ENCODE results near the gene TMEM243. TPM values are rescaled to one million over a fixed set of nuclear protein-coding genes. Genes with fewer than 3 reads are reported as not detected.
A peak's percentile ranks its signal among the peaks of the same experiment; 100 is the strongest.

The TMEM243 gene
- total and polyA plus RNA-seq, 2 donors from 2014 or later: 37.7 to 50.3 TPM

- Histone ChIP-seq H3K27ac (ENCODE audit: low read depth in 2 of 2, low read length in 2 of 2) (no peak overlapping the region), H3K4me1 (ENCODE audit: control insufficient read depth in 2 of 3, insufficient read depth in 2 of 3, low read depth in 1 of 3, low read length in 3 of 3) (peaks cover 0 to 2% (median 0%) of the 10 kb centered on the region in 3 donors), H3K4me3 (ENCODE audit: low read length in 3 of 3) (no peak overlapping the region), H3K36me3 (ENCODE audit: control insufficient read depth in 2 of 3, insufficient read depth in 3 of 3, low read length in 3 of 3) (no peaks in the 10 kb centered on the region), H3K9me3 (ENCODE audit: control insufficient read depth in 2 of 3, insufficient read depth in 1 of 3, low read length in 3 of 3) (no peaks in the 10 kb centered on the region), H3K9ac (ENCODE audit: low read length in 3 of 3) (no peak overlapping the region), H3K27me3 (ENCODE audit: control insufficient read depth, insufficient read depth, low read length) (no peaks in the 10 kb centered on the region)
- no peak for TF ChIP-seq CTCF (IDR thresholded peaks at IDR 0.05; ENCODE audit: borderline replicate concordance, extremely low read depth, insufficient read depth)
- no peak for DNase-seq
- FAIRE-seq: no peak
- intact Hi-C loops (cut with DNase I): loop anchor here (10.0 kb wide), 1 partner anchor 307 kb away; no protein-coding TSS in a partner anchor
These were observed 12.2 kb upstream of the TMEM243 start for GRCh38 chr7:87231711-87232110.

- FAIRE-seq: no peak
- Histone ChIP-seq H3K4me1 (ENCODE audit: control insufficient read depth in 2 of 3, insufficient read depth in 2 of 3, low read depth in 1 of 3, low read length in 3 of 3) (peaks cover 0 to 2% (median 0%) of the 10 kb centered on the region in 3 donors), H3K36me3 (ENCODE audit: control insufficient read depth in 2 of 3, insufficient read depth in 3 of 3, low read length in 3 of 3) (no peaks in the 10 kb centered on the region), H3K9me3 (ENCODE audit: control insufficient read depth in 2 of 3, insufficient read depth in 1 of 3, low read length in 3 of 3) (no peaks in the 10 kb centered on the region), H3K27me3 (ENCODE audit: control insufficient read depth, insufficient read depth, low read length) (no peaks in the 10 kb centered on the region), H3K9ac (ENCODE audit: low read length in 3 of 3) (no peak overlapping the region), H3K4me3 (ENCODE audit: low read length in 3 of 3) (no peak overlapping the region), H3K27ac (ENCODE audit: low read depth in 2 of 2, low read length in 2 of 2) (no peak overlapping the region)
- intact Hi-C loops (cut with DNase I): loop anchor here (10.0 kb wide), 1 partner anchor 306 kb away; no protein-coding TSS in a partner anchor
- peak in 1 of 5 donors; percentile 68 for DNase-seq
- no peak for TF ChIP-seq CTCF (IDR thresholded peaks at IDR 0.05; ENCODE audit: borderline replicate concordance, extremely low read depth, insufficient read depth)
These were observed 11.7 kb upstream of the TMEM243 start for GRCh38 chr7:87231258-87231657.

GRCh38 chr7:87226495-87226894 lies 7.0 kb upstream of the TMEM243 start:
- intact Hi-C loops (cut with DNase I): no loop called here
- Histone ChIP-seq H3K36me3 (ENCODE audit: control insufficient read depth in 2 of 3, insufficient read depth in 3 of 3, low read length in 3 of 3) (no peaks in the 10 kb centered on the region), H3K27ac (ENCODE audit: low read depth in 2 of 2, low read length in 2 of 2) (no peak overlapping the region), H3K9me3 (ENCODE audit: control insufficient read depth in 2 of 3, insufficient read depth in 1 of 3, low read length in 3 of 3) (no peaks in the 10 kb centered on the region), H3K9ac (ENCODE audit: low read length in 3 of 3) (no peak overlapping the region), H3K4me1 (ENCODE audit: control insufficient read depth in 2 of 3, insufficient read depth in 2 of 3, low read depth in 1 of 3, low read length in 3 of 3) (peaks cover 0 to 2% (median 0%) of the 10 kb centered on the region in 3 donors), H3K27me3 (ENCODE audit: control insufficient read depth, insufficient read depth, low read length) (no peaks in the 10 kb centered on the region), H3K4me3 (ENCODE audit: low read length in 3 of 3) (no peak overlapping the region)
- FAIRE-seq (no peak), DNase-seq (no peak)
- no peak for TF ChIP-seq CTCF (IDR thresholded peaks at IDR 0.05; ENCODE audit: borderline replicate concordance, extremely low read depth, insufficient read depth)

GRCh38 chr7:87225696-87226095 lies 6.2 kb upstream of the TMEM243 start:
- Histone ChIP-seq H3K4me3 (ENCODE audit: low read length in 3 of 3) (no peak overlapping the region), H3K27me3 (ENCODE audit: control insufficient read depth, insufficient read depth, low read length) (no peaks in the 10 kb centered on the region), H3K9ac (ENCODE audit: low read length in 3 of 3) (no peak overlapping the region), H3K4me1 (ENCODE audit: control insufficient read depth in 2 of 3, insufficient read depth in 2 of 3, low read depth in 1 of 3, low read length in 3 of 3) (peaks cover 0 to 6% (median 4%) of the 10 kb centered on the region in 3 donors), H3K9me3 (ENCODE audit: control insufficient read depth in 2 of 3, insufficient read depth in 1 of 3, low read length in 3 of 3) (no peaks in the 10 kb centered on the region), H3K36me3 (ENCODE audit: control insufficient read depth in 2 of 3, insufficient read depth in 3 of 3, low read length in 3 of 3) (no peaks in the 10 kb centered on the region), H3K27ac (ENCODE audit: low read depth in 2 of 2, low read length in 2 of 2) (no peak overlapping the region)
- FAIRE-seq: no peak
- intact Hi-C loops (cut with DNase I): no loop called here
- no peak for TF ChIP-seq CTCF (IDR thresholded peaks at IDR 0.05; ENCODE audit: borderline replicate concordance, extremely low read depth, insufficient read depth)
- DNase-seq: no peak
